Measurements from ENCODE around the gene SHTN1. TPM values are rescaled to one million over a fixed set of nuclear protein-coding genes. Genes with fewer than 3 reads are reported as not detected.

Gene SHTN1
- total and polyA plus RNA-seq, 2 donors (not counting 1 experiment from before 2014, with no cell fraction given): 0.33 to 1.6 TPM

GRCh38 chr10:116994113-116994890 is 10.7 kb downstream of the SHTN1 start:
- Histone ChIP-seq H3K27ac (ENCODE audit: insufficient read depth, low read length) (no peak overlapping the region), H3K9me3 (ENCODE audit: control insufficient read depth, insufficient read depth, low read depth, low read length) (no peaks in the 10 kb centered on the region), H3K9ac (ENCODE audit: insufficient read depth, low read length) (no peak overlapping the region), H3K4me2 (ENCODE audit: extremely low read depth, insufficient read depth, low read length) (no peak overlapping the region), H3K36me3 (ENCODE audit: control insufficient read depth, insufficient read depth, low read length) (no peaks in the 10 kb centered on the region), H3K4me1 (ENCODE audit: control insufficient read depth, extremely low read depth, insufficient read depth, low read length) (no peaks in the 10 kb centered on the region), H3K27me3 (ENCODE audit: control insufficient read depth, insufficient read depth, low read length) (no peaks in the 10 kb centered on the region), H3K79me2 (ENCODE audit: control insufficient read depth, insufficient read depth, low read length) (no peaks in the 10 kb centered on the region), H2AFZ (ENCODE audit: low read length) (no peak overlapping the region), H4K20me1 (ENCODE audit: control insufficient read depth, extremely low read depth, insufficient read depth, low read length) (no peaks in the 10 kb centered on the region), H3K4me3 (replicated peaks in 1 of 4; ENCODE audit: control extremely low read depth in 1 of 4, insufficient read depth in 1 of 4, low read depth in 3 of 4, low read length in 4 of 4) (no peak overlapping the region)
- DNase-seq (ENCODE audit: low read depth in 2 of 2): no peak
- no peak for TF ChIP-seq EZH2 (IDR thresholded peaks at IDR 0.05; ENCODE audit: low read length, missing control alignments)
- no peak for TF ChIP-seq CTCF (conservative IDR thresholded peaks at IDR 0.05 in 1 of 2, IDR thresholded peaks at IDR 0.05 in 1 of 2; ENCODE audit: low read depth in 1 of 2, low read length in 2 of 2)

- no peak for TF ChIP-seq EZH2 (IDR thresholded peaks at IDR 0.05; ENCODE audit: low read length, missing control alignments)
- no peak for TF ChIP-seq CTCF (conservative IDR thresholded peaks at IDR 0.05 in 1 of 2, IDR thresholded peaks at IDR 0.05 in 1 of 2; ENCODE audit: low read depth in 1 of 2, low read length in 2 of 2)
- no peak overlapping the region for H3K4me2 ChIP-seq (ENCODE audit: extremely low read depth, insufficient read depth, low read length)
- no peaks in the 10 kb centered on the region for H3K4me1 ChIP-seq (ENCODE audit: control insufficient read depth, extremely low read depth, insufficient read depth, low read length)
- no peaks in the 10 kb centered on the region for H3K36me3 ChIP-seq (ENCODE audit: control insufficient read depth, insufficient read depth, low read length)
- no peaks in the 10 kb centered on the region for H4K20me1 ChIP-seq (ENCODE audit: control insufficient read depth, extremely low read depth, insufficient read depth, low read length)
- H3K79me2 ChIP-seq (ENCODE audit: control insufficient read depth, insufficient read depth, low read length): no peaks in the 10 kb centered on the region
- H3K4me3 ChIP-seq (replicated peaks in 1 of 4; ENCODE audit: control extremely low read depth in 1 of 4, insufficient read depth in 1 of 4, low read depth in 3 of 4, low read length in 4 of 4): no peak overlapping the region
- no peak overlapping the region for H2AFZ ChIP-seq (ENCODE audit: low read length)
- H3K27me3 ChIP-seq (ENCODE audit: control insufficient read depth, insufficient read depth, low read length): no peaks in the 10 kb centered on the region
- no peak overlapping the region for H3K9ac ChIP-seq (ENCODE audit: insufficient read depth, low read length)
- H3K9me3 ChIP-seq (ENCODE audit: control insufficient read depth, insufficient read depth, low read depth, low read length): no peaks in the 10 kb centered on the region
- no peak for DNase-seq (ENCODE audit: low read depth in 2 of 2)
- H3K27ac ChIP-seq (ENCODE audit: insufficient read depth, low read length): no peak overlapping the region
Observed at GRCh38 chr10:116993610-116994009, 11.4 kb downstream of the SHTN1 start.

- Histone ChIP-seq H3K4me2 (ENCODE audit: extremely low read depth, insufficient read depth, low read length) (no peak overlapping the region), H3K27ac (ENCODE audit: insufficient read depth, low read length) (no peak overlapping the region), H4K20me1 (ENCODE audit: control insufficient read depth, extremely low read depth, insufficient read depth, low read length) (no peaks in the 10 kb centered on the region), H3K27me3 (ENCODE audit: control insufficient read depth, insufficient read depth, low read length) (no peaks in the 10 kb centered on the region), H3K4me3 (replicated peaks in 1 of 4; ENCODE audit: control extremely low read depth in 1 of 4, insufficient read depth in 1 of 4, low read depth in 3 of 4, low read length in 4 of 4) (no peak overlapping the region), H2AFZ (ENCODE audit: low read length) (no peak overlapping the region), H3K4me1 (ENCODE audit: control insufficient read depth, extremely low read depth, insufficient read depth, low read length) (no peaks in the 10 kb centered on the region), H3K9ac (ENCODE audit: insufficient read depth, low read length) (no peak overlapping the region), H3K79me2 (ENCODE audit: control insufficient read depth, insufficient read depth, low read length) (no peaks in the 10 kb centered on the region), H3K36me3 (ENCODE audit: control insufficient read depth, insufficient read depth, low read length) (no peaks in the 10 kb centered on the region), H3K9me3 (ENCODE audit: control insufficient read depth, insufficient read depth, low read depth, low read length) (no peaks in the 10 kb centered on the region)
- DNase-seq (ENCODE audit: low read depth in 2 of 2): no peak
- no peak for TF ChIP-seq EZH2 (IDR thresholded peaks at IDR 0.05; ENCODE audit: low read length, missing control alignments)
- no peak for TF ChIP-seq CTCF (conservative IDR thresholded peaks at IDR 0.05 in 1 of 2, IDR thresholded peaks at IDR 0.05 in 1 of 2; ENCODE audit: low read depth in 1 of 2, low read length in 2 of 2)
Observed at GRCh38 chr10:116992183-116992582, 12.8 kb downstream of the SHTN1 start.

Data from fibroblast of lung (primary cell).